WTC11 (cell line): ENCODE measurements around the gene NT5C1B. TPM values are rescaled to one million over a fixed set of nuclear protein-coding genes. Genes with fewer than 3 reads are reported as not detected.

Experiments used
- ATAC-seq: fragments of 200-7000 bp; cut with Tn5 transposase; 2 replicates; pipeline ENCODE4 v1.10.0; 2021; ENCODE audit warnings: mild to moderate bottlenecking, moderate library complexity
- CTCF ChIA-PET: fragments of 300-600 bp; sonication (Branson Sonifier 250); formaldehyde crosslinking; loops from one replicate; lab custom pipeline; 2021; ENCODE audit warnings: antibody characterized with exemption; lab: Charles Lee
- POLR2A ChIA-PET: fragments of 350-600 bp; sonication (Branson Sonifier 250); formaldehyde crosslinking; loops from one replicate; lab custom pipeline; 2021; ENCODE audit warnings: antibody characterized with exemption; lab: Charles Lee
- DNase-seq: peaks from one replicate; pipeline ENCODE4 v3.0.0; 2021; ENCODE audit warnings: low spot score
- H3K27ac Mint-ChIP-seq: 2 replicates; pipeline ENCODE4 v1.8.0; 2021; ENCODE audit warnings: mixed read lengths
- H3K27me3 Mint-ChIP-seq: 2 replicates; pipeline ENCODE4 v1.8.0; 2021; ENCODE audit warnings: low read depth, mild to moderate bottlenecking, moderate library complexity, mixed read lengths
- H3K36me3 Mint-ChIP-seq: 2 replicates; pipeline ENCODE4 v1.8.0; 2021; ENCODE audit warnings: mixed read lengths
- H3K4me1 Mint-ChIP-seq: 2 replicates; pipeline ENCODE4 v1.8.0; 2022; ENCODE audit warnings: mixed read lengths
- H3K4me3 Mint-ChIP-seq: 2 replicates; pipeline ENCODE4 v1.8.0; 2021; ENCODE audit warnings: mild to moderate bottlenecking, moderate library complexity, mixed read lengths
- H3K9me3 Mint-ChIP-seq: 2 replicates; pipeline ENCODE4 v1.8.0; 2021; ENCODE audit warnings: mixed read lengths
- CREM ChIP-seq: sonication (generic); formaldehyde crosslinking; IDR thresholded peaks from 2 replicates; pipeline ENCODE4 v1.8.1; 2022; ENCODE audit warnings: mild to moderate bottlenecking, missing genetic modification reagents, moderate library complexity
- E2F1 ChIP-seq: sonication (generic); formaldehyde crosslinking; IDR thresholded peaks from 2 replicates; pipeline ENCODE4 v1.8.0; 2022; ENCODE audit warnings: mild to moderate bottlenecking, missing genetic modification reagents
- E2F5 ChIP-seq: sonication (generic); formaldehyde crosslinking; IDR thresholded peaks from 2 replicates; pipeline ENCODE4 v1.8.1; 2022; ENCODE audit warnings: mild to moderate bottlenecking, moderate library complexity, missing genetic modification reagents
- ERG ChIP-seq: fragments of 250-450 bp; sonication (Bioruptor Pico); IDR thresholded peaks from 2 replicates; pipeline ENCODE4 v1.8.0; 2021; ENCODE audit warnings: mild to moderate bottlenecking
- FOXJ3 ChIP-seq: sonication (generic); formaldehyde crosslinking; IDR thresholded peaks from 2 replicates; pipeline ENCODE4 v1.9.0; 2021; ENCODE audit warnings: missing genetic modification reagents, mild to moderate bottlenecking, borderline replicate concordance
- FOXP1 ChIP-seq: sonication (generic); formaldehyde crosslinking; IDR thresholded peaks from 2 replicates; pipeline ENCODE4 v1.8.0; 2022; ENCODE audit warnings: missing genetic modification reagents, mild to moderate bottlenecking, moderate library complexity, borderline replicate concordance
- JAZF1 ChIP-seq: fragments of 250-450 bp; sonication (Bioruptor Pico); IDR thresholded peaks from 2 replicates; pipeline ENCODE4 v1.9.0; 2021; ENCODE audit warnings: moderate library complexity, mild to moderate bottlenecking, inconsistent platforms
- JUN ChIP-seq: sonication (generic); formaldehyde crosslinking; IDR thresholded peaks from 2 replicates; pipeline ENCODE4 v1.8.0; 2023; ENCODE audit warnings: mild to moderate bottlenecking, missing genetic modification reagents
- MLX ChIP-seq: sonication (generic); formaldehyde crosslinking; IDR thresholded peaks from 2 replicates; pipeline ENCODE4 v1.8.1; 2023; ENCODE audit warnings: mild to moderate bottlenecking, missing genetic modification reagents, moderate library complexity
- OVOL2 ChIP-seq: fragments of 250-450 bp; sonication (Bioruptor Pico); IDR thresholded peaks from 2 replicates; pipeline ENCODE4 v1.9.0; 2021; ENCODE audit warnings: mild to moderate bottlenecking, borderline replicate concordance
- PREB ChIP-seq: sonication (generic); formaldehyde crosslinking; IDR thresholded peaks from 2 replicates; pipeline ENCODE4 v1.8.1; 2022; ENCODE audit warnings: mild to moderate bottlenecking, missing genetic modification reagents, moderate library complexity, borderline replicate concordance
- RELA ChIP-seq: sonication (generic); formaldehyde crosslinking; IDR thresholded peaks from 2 replicates; pipeline ENCODE4 v1.8.1; 2022; ENCODE audit warnings: missing genetic modification reagents, mild to moderate bottlenecking, borderline replicate concordance
- RORB ChIP-seq: fragments of 250-450 bp; sonication (Bioruptor Pico); IDR thresholded peaks from 2 replicates; pipeline ENCODE4 v1.9.0; 2021; ENCODE audit warnings: mild to moderate bottlenecking
- SMAD3 ChIP-seq: sonication (generic); formaldehyde crosslinking; IDR thresholded peaks from 2 replicates; pipeline ENCODE4 v1.8.0; 2022; ENCODE audit warnings: missing genetic modification reagents, mild to moderate bottlenecking, borderline replicate concordance
- ZNF219 ChIP-seq: sonication (generic); formaldehyde crosslinking; IDR thresholded peaks from 2 replicates; pipeline ENCODE4 v1.8.0; 2023; ENCODE audit warnings: missing genetic modification reagents, mild to moderate bottlenecking, borderline replicate concordance
- ZNF281 ChIP-seq: sonication (generic); formaldehyde crosslinking; IDR thresholded peaks from 2 replicates; pipeline ENCODE4 v1.8.0; 2023; ENCODE audit warnings: mild to moderate bottlenecking, missing genetic modification reagents
- ZNF317 ChIP-seq: sonication (generic); formaldehyde crosslinking; IDR thresholded peaks from 2 replicates; pipeline ENCODE4 v1.8.1; 2023; ENCODE audit warnings: low read depth, mild to moderate bottlenecking, moderate library complexity, missing genetic modification reagents, borderline replicate concordance
- ZNF423 ChIP-seq: fragments of 250-450 bp; sonication (Bioruptor Pico); IDR thresholded peaks from 2 replicates; pipeline ENCODE4 v2.1.2; 2022; ENCODE audit warnings: mild to moderate bottlenecking, moderate library complexity
- ZNF512 ChIP-seq: sonication (generic); formaldehyde crosslinking; IDR thresholded peaks from 2 replicates; pipeline ENCODE4 v1.8.1; 2022; ENCODE audit warnings: missing genetic modification reagents, borderline replicate concordance
- total RNA-seq: library from RNA; stranded (reverse); gene quantifications from 3 replicates; pipeline ENCODE4 v1.2.3, GENCODE V29; 2021

The NT5C1B gene
- total RNA-seq, 1 experiment from 2014 or later: not detected

GRCh38 chr2:18600255-18600613, 10.9 kb upstream of the NT5C1B start:
- Mint-ChIP-seq H3K4me3 (no peak overlapping the region), H3K9me3 (peaks cover 4% of the 10 kb centered on the region; the same call in 1 of the 2 replicates), H3K27me3 (no peaks in the 10 kb centered on the region), H3K36me3 (no peaks in the 10 kb centered on the region), H3K4me1 (no peaks in the 10 kb centered on the region), H3K27ac (no peak overlapping the region)
- ATAC-seq (no peak), DNase-seq (no peak)
- CTCF ChIA-PET: no interaction called here
- TF ChIP-seq E2F5 (CRISPR knock-in tag) (no peak), PREB (CRISPR knock-in tag) (no peak), E2F1 (CRISPR knock-in tag) (no peak), ZNF281 (CRISPR knock-in tag) (no peak), CREM (CRISPR knock-in tag) (no peak), FOXP1 (CRISPR knock-in tag) (no peak), ZNF317 (CRISPR knock-in tag) (no peak), JUN (CRISPR knock-in tag) (no peak)
- POLR2A ChIA-PET: no interaction called here

GRCh38 chr2:18599509-18600254, 10.3 kb upstream of the NT5C1B start:
- TF ChIP-seq SMAD3: no peak
- no peak for TF ChIP-seq RELA (CRISPR knock-in tag)
- H3K4me3 Mint-ChIP-seq: no peak overlapping the region
- no peaks in the 10 kb centered on the region for H3K36me3 Mint-ChIP-seq
- ChIA-PET POLR2A (no interaction called here), CTCF (no interaction called here)
- DNase-seq (no peak), ATAC-seq (no peak)
- no peak overlapping the region for H3K27ac Mint-ChIP-seq
- no peaks in the 10 kb centered on the region for H3K27me3 Mint-ChIP-seq
- peaks cover 4% of the 10 kb centered on the region; the same call in 1 of the 2 replicates for H3K9me3 Mint-ChIP-seq
- H3K4me1 Mint-ChIP-seq: no peaks in the 10 kb centered on the region

- H3K36me3 Mint-ChIP-seq: no peaks in the 10 kb centered on the region
- H3K4me1 Mint-ChIP-seq: no peaks in the 10 kb centered on the region
- ChIA-PET CTCF (no interaction called here), POLR2A (no interaction called here)
- H3K9me3 Mint-ChIP-seq: peaks cover 4% of the 10 kb centered on the region; the same call in 1 of the 2 replicates
- ATAC-seq (no peak), DNase-seq (no peak)
- no peak overlapping the region for H3K27ac Mint-ChIP-seq
- no peak overlapping the region for H3K4me3 Mint-ChIP-seq
- H3K27me3 Mint-ChIP-seq: no peaks in the 10 kb centered on the region
- TF ChIP-seq MLX (CRISPR knock-in tag): no peak
- TF ChIP-seq ZNF512 (CRISPR knock-in tag): no peak
- no peak for TF ChIP-seq RORB (CRISPR knock-in tag)
- TF ChIP-seq ZNF219 (CRISPR knock-in tag): no peak
- TF ChIP-seq OVOL2: no peak
- TF ChIP-seq ZNF423: no peak
- TF ChIP-seq ERG (CRISPR knock-in tag): no peak
- TF ChIP-seq JAZF1 (CRISPR knock-in tag): no peak
- no peak for TF ChIP-seq PREB (CRISPR knock-in tag)
- TF ChIP-seq FOXJ3 (CRISPR knock-in tag): no peak
These were observed 9.6 kb upstream of the NT5C1B start for GRCh38 chr2:18598848-18599484.
